GM19468 (cell line): Measurements from ENCODE around the gene CLEC17A.

Experiments
- ATAC-seq: cut with Tn5 transposase; IDR thresholded peaks from one replicate; pipeline ENCODE4 v1.9.1; 2021; ENCODE audit warnings: mild to moderate bottlenecking, moderate library complexity, moderate number of reproducible peaks; ENCODE audit not compliant: unreplicated experiment; ENCODE audit errors: extremely low read depth

CLEC17A gene

GRCh38 chr19:14639536-14640277 is 56.8 kb downstream of the CLEC17A start:
- no peak for ATAC-seq

- no peak for ATAC-seq
Observed at GRCh38 chr19:14648506-14648905, 65.6 kb downstream of the CLEC17A start.

GRCh38 chr19:14649020-14649419 is 66.1 kb downstream of the CLEC17A start:
- ATAC-seq = no peak

DNA sequence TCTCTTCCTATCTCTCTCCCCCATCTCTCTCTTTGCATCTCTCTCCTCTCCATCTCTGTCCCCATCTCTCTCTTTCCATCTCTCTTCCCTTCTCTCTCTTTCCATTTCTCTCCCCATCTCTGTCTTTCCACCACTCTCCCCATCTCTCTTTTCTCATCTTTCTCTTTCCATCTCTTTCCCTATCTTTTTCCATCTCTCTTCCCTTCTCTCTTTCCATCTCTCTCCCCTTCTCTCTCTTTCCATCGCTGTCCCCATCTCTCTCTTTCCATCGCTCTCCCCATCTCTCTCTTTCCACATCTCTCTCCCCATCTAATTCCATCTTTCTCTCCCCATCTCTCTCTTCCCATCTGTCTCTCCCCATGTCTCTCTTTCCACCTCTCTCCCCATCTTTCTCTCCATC is 67.3 kb downstream of the CLEC17A start:
- no peak for ATAC-seq

DNA sequence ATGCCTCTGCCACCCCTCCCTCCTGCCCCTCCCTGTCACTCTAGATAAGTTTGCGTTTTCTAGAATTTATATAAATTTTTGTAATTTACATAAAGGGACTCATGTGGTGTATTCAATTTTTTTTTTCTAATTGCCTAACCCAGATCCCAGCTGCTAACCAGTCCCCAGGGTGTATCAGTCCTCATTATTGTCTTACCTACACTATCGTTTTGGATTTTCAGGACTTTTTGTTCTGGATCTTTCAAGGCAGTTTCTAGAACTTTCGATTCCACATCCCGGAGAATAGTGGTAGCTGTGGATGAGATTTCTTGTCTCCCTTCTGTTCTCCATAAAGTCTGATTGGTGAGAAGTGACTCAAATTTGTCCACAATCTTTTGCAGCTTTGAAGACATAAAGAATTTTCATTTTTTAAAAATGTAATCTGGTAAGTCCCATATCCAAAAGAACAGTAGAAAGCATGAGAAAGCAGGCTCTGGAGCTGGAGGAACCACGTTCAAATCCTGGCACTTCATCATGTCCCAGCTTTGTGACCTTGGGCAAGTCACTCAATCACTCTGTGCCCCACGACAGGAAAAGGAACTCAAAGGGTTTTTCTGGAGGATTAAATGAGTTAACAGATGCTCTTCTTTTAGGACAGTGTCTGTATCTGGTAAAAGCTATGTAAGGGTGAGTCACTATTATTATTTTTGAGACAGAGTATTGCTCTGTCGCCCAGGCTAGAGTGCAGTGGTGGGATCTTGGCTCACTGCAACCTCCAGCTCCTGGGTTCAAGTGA is 72.1 kb downstream of the CLEC17A start:
- no peak for ATAC-seq

GRCh38 chr19:14655726-14656125 is 72.8 kb downstream of the CLEC17A start:
- no peak for ATAC-seq

GRCh38 chr19:14659874-14660489 is 77.1 kb downstream of the CLEC17A start:
- no peak for ATAC-seq

DNA sequence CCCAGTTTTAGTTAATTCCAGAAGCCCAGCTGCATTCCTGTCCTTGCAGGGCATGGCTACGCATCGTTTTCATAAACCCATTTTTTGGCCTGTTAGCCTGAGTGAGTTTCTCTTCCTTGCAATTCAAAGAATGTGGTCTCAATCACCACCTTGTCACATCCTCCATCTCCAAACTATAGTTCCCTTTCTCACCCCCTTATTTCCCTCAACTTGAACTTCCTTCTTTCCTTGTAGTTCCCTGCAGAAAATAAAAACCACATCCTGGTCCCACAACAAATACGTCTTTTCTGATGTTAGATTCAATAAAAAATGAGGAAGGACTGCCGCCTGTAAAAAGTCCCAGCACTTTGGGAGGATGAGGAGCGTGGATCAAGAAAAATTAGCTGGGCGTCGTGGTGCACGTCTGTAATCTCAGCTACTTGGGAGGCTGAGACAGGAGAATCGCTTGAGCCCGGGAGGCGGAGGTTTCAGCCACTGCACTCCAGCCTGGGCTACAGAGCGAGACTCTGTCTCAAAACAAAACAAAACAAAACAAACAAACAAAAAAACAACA is 78.6 kb downstream of the CLEC17A start:
- no peak for ATAC-seq
